Esophagus squamous epithelium (tissue), 4 donors: ENCODE results near the gene COL4A3.

Experiments
- CTCF ChIP-seq, 6 experiments: fragments of 450-650 bp in 4 of 6; fragments of 200-600 bp in 2 of 6; sonication (generic) in 2 of 6; IDR thresholded peaks; one replicate each; pipeline ENCODE4 v1.5.1; 2016 to 2019; ENCODE audit warnings: antibody characterized with exemption in 6 of 6, mild to moderate bottlenecking in 4 of 6, moderate library complexity in 4 of 6
- POLR2A ChIP-seq, 4 donors: fragments of 450-650 bp; IDR thresholded peaks; one replicate each; pipeline ENCODE4 v1.6.1; 2017; ENCODE audit warnings: antibody characterized with exemption in 4 of 4, mild to moderate bottlenecking in 4 of 4, moderate library complexity in 3 of 4

GRCh38 chr2:227117852-227118251, 46.6 kb upstream of the COL4A3 start:
- TF ChIP-seq POLR2A (IDR thresholded peaks at IDR 0.05) (no peak), CTCF (IDR thresholded peaks at IDR 0.05) (no peak)
